ENCODE measurements around the gene IRS4. TPM values are rescaled to one million over a fixed set of nuclear protein-coding genes. Genes with fewer than 3 reads are reported as not detected.

IRS4 gene
- total RNA-seq, 2 experiments from 2014 or later = not detected

GRCh38 chrX:108701633-108702032 lies 34.7 kb downstream of the IRS4 start:
- Mint-ChIP-seq H3K4me1 (no peaks in the 10 kb centered on the region), H3K36me3 (no peaks in the 10 kb centered on the region), H3K4me3 (no peak overlapping the region), H3K27ac (no peak overlapping the region), H3K9me3 (no peaks in the 10 kb centered on the region), H3K27me3 (no peaks in the 10 kb centered on the region)
- no peak for DNase-seq

- H3K27me3 Mint-ChIP-seq = no peaks in the 10 kb centered on the region
- no peak overlapping the region for H3K4me3 Mint-ChIP-seq
- no peak overlapping the region for H3K27ac Mint-ChIP-seq
- H3K9me3 Mint-ChIP-seq = no peaks in the 10 kb centered on the region
- no peak for DNase-seq
- no peaks in the 10 kb centered on the region for H3K4me1 Mint-ChIP-seq
- H3K36me3 Mint-ChIP-seq = no peaks in the 10 kb centered on the region
Observed at GRCh38 chrX:108699368-108699767, 37.0 kb downstream of the IRS4 start.

GRCh38 chrX:108696690-108697089 lies 39.7 kb downstream of the IRS4 start:
- H3K27me3 Mint-ChIP-seq = no peaks in the 10 kb centered on the region
- no peak for DNase-seq
- no peaks in the 10 kb centered on the region for H3K36me3 Mint-ChIP-seq
- H3K27ac Mint-ChIP-seq = no peak overlapping the region
- no peak overlapping the region for H3K4me3 Mint-ChIP-seq
- no peaks in the 10 kb centered on the region for H3K9me3 Mint-ChIP-seq
- H3K4me1 Mint-ChIP-seq = no peaks in the 10 kb centered on the region

All from activated naive CD8-positive, alpha-beta T cell treated with anti-CD3 and anti-CD28 coated beads for 36 hours (primary cell).